GM18511 (cell line): ENCODE data around the gene FRMD3.

Source experiments
- ATAC-seq: cut with Tn5 transposase; IDR thresholded peaks from one replicate; pipeline ENCODE4 v1.9.1; 2021; ENCODE audit warnings: mild to moderate bottlenecking, moderate library complexity; ENCODE audit not compliant: unreplicated experiment

FRMD3 gene

GRCh38 chr9:83294816-83295215 is 243.4 kb downstream of the FRMD3 start:
- ATAC-seq, result no peak

- ATAC-seq, result no peak
Observed at GRCh38 chr9:83291196-83291595, 247.0 kb downstream of the FRMD3 start.

GRCh38 chr9:83290692-83291091 is 247.5 kb downstream of the FRMD3 start:
- ATAC-seq, result no peak

- no peak for ATAC-seq
Observed at GRCh38 chr9:83287021-83287420, 251.2 kb downstream of the FRMD3 start.

GRCh38 chr9:83285445-83286225 is 252.6 kb downstream of the FRMD3 start:
- no peak for ATAC-seq

GRCh38 chr9:83284746-83285145 is 253.5 kb downstream of the FRMD3 start:
- no peak for ATAC-seq

- no peak for ATAC-seq
Observed at GRCh38 chr9:83283528-83283927, 254.7 kb downstream of the FRMD3 start.

GRCh38 chr9:83281306-83282255 is 256.6 kb downstream of the FRMD3 start:
- no peak for ATAC-seq

- ATAC-seq, result no peak
Observed at GRCh38 chr9:83280790-83281189, 257.4 kb downstream of the FRMD3 start.

GRCh38 chr9:83280268-83280667 is 257.9 kb downstream of the FRMD3 start:
- ATAC-seq, result no peak

GRCh38 chr9:83274787-83275186 is 263.4 kb downstream of the FRMD3 start:
- ATAC-seq, result no peak

GRCh38 chr9:83271665-83272071 is 266.5 kb downstream of the FRMD3 start:
- ATAC-seq, result no peak

GRCh38 chr9:83270116-83270515 is 268.1 kb downstream of the FRMD3 start:
- ATAC-seq, result no peak

GRCh38 chr9:83267741-83268140 is 270.5 kb downstream of the FRMD3 start:
- ATAC-seq, result no peak

- no peak for ATAC-seq
Observed at GRCh38 chr9:83266666-83267496, 271.3 kb downstream of the FRMD3 start.

- no peak for ATAC-seq
Observed at GRCh38 chr9:83266331-83266665, 271.9 kb downstream of the FRMD3 start.

- no peak for ATAC-seq
Observed at GRCh38 chr9:83264315-83264714, 273.9 kb downstream of the FRMD3 start.

GRCh38 chr9:83259558-83259957 is 278.6 kb downstream of the FRMD3 start:
- no peak for ATAC-seq

- ATAC-seq, result no peak
Observed at GRCh38 chr9:83257937-83258891, 280.0 kb downstream of the FRMD3 start.

GRCh38 chr9:83247732-83248131 is 290.5 kb downstream of the FRMD3 start:
- no peak for ATAC-seq
